ENCODE measurements around the gene HOOK1.

GRCh38 chr1:59776960-59777852 is 37.5 kb upstream of the HOOK1 start:
- TF ChIP-seq, protein P1, sequence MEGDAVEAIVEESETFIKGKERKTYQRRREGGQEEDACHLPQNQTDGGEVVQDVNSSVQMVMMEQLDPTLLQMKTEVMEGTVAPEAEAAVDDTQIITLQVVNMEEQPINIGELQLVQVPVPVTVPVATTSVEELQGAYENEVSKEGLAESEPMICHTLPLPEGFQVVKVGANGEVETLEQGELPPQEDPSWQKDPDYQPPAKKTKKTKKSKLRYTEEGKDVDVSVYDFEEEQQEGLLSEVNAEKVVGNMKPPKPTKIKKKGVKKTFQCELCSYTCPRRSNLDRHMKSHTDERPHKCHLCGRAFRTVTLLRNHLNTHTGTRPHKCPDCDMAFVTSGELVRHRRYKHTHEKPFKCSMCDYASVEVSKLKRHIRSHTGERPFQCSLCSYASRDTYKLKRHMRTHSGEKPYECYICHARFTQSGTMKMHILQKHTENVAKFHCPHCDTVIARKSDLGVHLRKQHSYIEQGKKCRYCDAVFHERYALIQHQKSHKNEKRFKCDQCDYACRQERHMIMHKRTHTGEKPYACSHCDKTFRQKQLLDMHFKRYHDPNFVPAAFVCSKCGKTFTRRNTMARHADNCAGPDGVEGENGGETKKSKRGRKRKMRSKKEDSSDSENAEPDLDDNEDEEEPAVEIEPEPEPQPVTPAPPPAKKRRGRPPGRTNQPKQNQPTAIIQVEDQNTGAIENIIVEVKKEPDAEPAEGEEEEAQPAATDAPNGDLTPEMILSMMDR (IDR thresholded peaks at IDR 0.05), result no peak
- no peak for TF ChIP-seq POLR2A (IDR thresholded peaks at IDR 0.05)
